NCI-H146 treated with DMSO at 0.1 percent for 48 hours (cell line): ENCODE measurements around the gene SHC4.
A peak's percentile ranks its signal among the peaks of the same experiment; 100 is the strongest.

Experiments used
- DNase-seq: peaks from one replicate; lab custom pipeline; 2025; ENCODE audit not compliant: unreplicated experiment; lab: John Stamatoyannopoulos, UW

The SHC4 gene, protein sequence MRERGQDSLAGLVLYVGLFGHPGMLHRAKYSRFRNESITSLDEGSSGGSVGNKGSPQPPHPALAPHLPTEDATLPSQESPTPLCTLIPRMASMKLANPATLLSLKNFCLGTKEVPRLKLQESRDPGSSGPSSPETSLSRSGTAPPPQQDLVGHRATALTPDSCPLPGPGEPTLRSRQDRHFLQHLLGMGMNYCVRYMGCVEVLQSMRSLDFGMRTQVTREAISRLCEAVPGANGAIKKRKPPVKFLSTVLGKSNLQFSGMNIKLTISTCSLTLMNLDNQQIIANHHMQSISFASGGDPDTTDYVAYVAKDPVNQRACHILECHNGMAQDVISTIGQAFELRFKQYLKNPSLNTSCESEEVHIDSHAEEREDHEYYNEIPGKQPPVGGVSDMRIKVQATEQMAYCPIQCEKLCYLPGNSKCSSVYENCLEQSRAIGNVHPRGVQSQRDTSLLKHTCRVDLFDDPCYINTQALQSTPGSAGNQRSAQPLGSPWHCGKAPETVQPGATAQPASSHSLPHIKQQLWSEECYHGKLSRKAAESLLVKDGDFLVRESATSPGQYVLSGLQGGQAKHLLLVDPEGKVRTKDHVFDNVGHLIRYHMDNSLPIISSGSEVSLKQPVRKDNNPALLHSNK

DNA sequence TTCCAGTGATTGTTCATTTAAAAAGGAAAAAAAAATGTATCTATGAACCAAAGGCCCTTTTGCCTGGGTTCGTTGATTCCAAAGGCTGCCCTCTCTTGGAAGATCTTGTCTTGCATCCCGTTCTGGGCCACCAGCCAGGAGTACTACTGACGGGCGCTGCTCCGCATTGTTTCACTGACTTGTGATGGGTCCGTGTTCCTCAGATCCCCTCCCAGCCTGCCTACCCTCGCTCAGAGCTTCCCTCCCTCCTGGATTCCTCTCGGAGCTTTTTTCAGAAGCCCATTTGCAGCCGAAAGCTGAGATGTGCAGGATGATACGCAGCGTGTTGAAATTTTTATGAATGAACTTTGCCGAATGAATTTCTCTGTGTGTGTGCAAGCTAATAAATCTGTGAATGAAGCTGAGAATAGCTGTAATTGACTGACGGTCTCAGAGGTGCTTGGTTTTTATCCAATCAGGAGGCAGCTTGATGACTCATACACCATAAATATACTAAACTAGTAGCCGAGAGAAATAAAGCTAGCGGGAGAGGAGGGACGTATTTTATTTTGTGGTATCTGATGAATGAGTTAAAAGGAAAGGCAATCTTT is at the start of gene SHC4:
TSS of gene SHC4 (minus strand) at position 396 of the 590 bp plus-strand sequence. CDS start 904 bp downstream, outside the sequence.
- peak; percentile 55 for DNase-seq

DNA sequence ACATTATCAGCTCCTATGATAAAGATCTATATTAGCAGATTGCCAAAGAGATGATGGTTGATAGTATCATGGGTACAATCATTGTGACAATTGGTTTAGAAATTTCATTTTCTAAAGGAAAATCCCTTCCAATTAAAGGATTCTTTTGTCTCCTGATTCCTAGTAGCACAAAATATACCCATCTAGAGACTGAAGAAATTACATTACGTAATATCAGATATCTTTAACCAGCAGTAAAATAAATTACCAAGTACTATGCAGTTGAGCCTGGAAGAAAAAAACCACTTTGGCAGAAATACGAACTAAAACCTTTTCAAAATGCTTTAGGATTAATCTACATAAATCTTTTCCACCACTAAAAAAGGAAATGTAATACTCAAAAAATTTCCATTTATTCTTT is 35.6 kb upstream of the SHC4 start:
- DNase-seq, result no peak

DNA sequence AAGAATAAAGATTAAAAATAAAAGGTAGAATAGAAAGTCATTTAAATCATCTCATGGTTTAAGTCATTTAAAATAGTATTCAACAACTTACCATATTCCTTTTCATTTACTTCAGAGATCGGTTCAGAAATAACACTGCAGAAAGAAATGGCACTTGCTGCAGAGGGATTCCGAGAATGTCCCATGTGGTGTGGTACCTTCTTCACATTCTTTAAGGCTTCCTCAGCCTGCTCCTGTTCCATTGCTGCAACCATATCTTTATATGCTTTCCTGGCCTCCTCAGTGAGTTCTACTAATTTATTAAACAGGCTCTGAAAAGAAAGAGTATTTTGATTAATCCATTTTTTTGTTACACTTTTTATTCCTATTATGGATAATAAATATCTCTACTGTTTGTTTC is 32.6 kb upstream of the SHC4 start:
- DNase-seq, result no peak

DNA sequence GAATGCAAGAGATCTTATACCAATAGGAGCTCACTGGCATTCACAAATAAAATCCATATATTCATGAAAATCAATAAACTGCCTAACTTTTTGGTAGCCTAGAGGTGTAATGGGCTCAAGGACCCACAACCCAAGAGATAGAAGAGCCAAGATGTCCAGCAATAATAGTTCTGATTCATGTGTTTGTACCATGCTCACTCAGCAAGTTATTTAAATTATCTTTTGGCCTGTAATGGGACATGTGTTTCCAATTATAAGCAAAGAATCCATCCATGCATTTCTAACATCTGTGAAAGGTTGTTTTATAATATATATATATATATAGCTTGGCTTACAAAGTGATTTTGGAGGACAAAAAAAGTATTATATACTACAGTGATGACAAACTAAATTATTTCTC is 29.7 kb upstream of the SHC4 start:
- DNase-seq, result no peak

DNA sequence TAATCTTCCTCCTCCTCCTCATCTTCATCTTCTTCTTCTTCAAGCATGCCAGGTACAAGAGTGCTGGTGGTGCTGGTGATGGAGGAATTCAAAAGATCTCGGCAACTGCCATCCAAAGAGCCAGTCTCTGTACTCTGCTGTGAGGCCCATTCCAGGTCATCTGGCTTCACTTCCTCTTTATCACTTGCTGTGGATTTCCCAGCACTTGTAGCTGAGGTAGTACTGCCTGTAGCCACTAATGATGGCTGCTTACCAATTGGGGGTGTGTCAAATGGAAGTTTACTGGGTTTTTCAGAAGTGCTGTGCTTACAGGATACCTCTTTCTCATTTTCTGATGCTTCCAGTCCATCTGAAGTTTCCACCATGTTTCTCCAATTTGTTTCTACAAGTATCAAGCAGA is 28.8 kb upstream of the SHC4 start:
- no peak for DNase-seq

DNA sequence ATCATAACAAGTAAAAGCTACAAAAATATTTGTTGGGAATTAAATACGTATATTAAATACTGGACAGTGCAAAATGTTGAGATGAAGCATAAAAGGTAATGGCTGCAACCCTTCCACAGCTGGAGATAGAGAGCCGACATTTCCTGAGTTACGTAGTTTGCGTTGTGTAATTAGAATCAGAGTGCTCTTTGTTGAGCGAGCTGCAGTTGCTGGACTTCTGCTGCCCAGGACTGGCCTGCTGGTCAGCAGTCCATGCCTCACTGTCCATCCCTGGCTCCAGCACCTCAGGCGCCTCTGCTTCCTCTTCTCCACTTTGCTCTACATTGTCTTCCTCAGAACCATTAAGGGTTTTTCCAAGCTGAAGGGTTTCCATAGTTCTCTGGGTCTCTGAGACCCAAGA is 28.4 kb upstream of the SHC4 start:
- DNase-seq, result no peak

DNA sequence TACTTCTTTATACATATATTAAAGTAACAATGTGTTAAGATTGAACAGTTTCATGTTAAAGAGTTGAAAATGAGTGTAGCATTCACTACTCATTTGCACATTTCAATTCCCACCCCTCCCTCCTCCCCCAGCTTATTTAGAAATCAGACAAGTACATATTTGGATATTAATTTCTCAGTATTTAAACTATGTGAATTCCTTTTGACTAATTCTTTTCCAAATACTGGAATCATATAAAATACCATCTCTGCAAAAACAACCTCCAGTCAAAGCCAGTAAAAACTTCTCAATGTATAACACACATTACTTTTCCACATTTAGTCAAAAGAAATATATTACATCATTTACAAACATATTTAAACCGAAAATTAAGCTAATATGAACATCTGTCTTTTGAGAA is 25.5 kb upstream of the SHC4 start:
- no peak for DNase-seq

DNA sequence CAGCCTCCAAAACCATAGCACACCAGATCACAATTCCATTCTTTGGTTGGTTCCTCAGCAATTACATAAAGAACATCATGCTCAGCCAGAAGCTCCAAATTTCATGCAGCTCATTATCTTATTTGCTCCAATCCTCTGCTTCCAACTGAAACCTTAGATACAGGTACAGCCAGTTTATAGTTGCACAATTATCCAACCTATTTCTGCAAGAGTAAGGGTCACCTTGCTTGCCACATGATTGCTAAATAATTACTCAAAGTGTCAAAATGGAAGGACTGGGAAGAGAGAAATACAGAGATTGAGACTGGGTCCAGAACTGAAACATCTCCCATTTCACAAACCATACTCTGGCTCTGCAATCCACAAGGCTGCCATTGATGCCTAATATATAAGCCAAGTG is 23.4 kb upstream of the SHC4 start:
- no peak for DNase-seq

DNA sequence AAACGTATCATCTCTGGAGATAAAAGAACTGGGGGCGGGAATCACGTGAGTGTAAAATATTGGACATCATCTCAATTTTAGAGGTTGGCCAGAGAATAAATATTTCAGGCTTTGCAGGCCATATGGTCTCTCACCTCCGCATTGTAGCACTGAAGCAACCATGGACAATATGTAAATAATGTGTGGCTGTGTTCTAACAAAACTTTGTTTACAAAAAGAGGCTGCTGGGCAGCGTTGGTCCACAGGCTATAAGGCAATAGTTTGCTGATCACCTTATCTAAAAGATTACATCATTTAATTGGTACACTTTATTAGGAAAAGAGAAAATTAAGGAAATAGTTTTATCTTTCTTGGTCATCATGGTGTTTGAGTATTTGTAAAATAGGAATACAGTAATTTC is 22.5 kb upstream of the SHC4 start:
- DNase-seq, result no peak

DNA sequence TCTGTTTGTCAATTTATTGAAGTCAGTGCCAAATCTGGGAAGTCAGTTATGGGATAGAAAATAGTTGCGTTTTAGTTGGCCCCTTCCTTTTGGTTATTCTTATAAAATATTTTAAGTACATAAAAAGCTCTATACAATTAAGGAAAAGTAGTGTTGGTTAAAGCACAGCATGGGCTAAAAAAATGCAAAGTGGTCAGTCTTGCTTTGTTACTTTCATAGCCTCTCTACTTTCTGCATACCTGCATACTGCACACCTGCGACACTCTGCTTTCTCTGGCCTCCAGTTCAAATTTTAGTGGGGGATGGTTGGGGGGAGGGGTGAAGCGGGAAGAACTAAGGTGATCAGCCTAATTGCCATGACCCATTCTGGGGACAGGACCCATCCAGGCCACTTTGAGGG is 21.8 kb upstream of the SHC4 start:
- DNase-seq, result no peak

DNA sequence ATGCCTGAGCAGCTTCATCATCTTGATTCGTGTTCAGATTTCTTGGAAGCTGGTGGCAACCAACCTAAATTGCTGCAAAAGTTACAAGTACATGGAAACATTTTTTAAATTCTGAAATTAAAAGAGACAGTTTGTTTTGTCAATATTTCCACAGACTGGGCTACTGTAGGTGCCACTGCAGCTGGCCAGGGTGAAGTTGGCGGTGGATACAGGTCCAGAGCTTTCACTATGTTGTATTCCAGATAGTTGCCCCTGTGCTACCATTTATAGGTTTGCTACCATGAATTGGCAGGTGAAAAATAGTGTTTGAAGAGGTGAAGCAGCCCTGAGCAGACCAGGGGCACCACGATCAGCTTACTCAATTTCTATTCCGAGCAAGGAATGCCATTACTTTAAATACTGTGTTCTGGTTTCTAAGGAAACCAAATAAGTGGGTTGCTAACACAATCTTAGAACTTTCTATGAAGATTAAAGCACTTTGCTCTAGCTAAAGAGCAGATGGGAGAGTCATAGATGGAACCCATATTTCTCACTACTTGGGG is 21.2 kb upstream of the SHC4 start:
- no peak for DNase-seq

DNA sequence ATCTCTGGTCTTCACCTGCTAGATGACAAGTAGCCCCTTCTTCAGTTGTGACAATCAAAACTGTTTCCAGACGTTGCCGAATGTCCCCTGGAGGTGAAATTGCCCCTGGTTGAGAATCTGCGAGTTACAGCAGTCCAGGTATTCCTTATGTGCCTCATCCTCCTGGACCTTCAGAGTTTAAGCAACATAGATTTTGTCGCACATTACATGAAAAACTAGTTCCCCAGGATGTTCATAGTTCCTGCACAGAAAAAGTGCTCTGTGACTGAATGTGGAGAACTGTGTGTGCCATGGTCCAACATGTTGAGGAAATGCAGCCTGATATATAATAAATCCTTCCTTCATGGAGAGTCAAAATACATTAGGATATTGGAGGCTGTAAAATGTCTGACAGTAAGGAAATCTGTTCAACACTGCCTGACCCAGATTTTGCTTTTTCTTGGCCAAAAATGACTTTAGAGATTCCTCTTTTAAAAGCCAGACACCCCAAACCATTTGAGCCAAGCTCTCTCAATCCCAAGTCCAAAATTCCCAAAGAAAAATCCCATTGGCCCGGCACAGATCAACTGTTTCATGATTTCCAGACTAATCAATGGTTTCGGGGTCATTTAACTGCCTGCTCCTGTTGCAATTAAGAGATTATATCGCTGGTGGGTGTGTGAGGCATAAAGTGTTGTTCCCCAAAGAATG is 20.4 kb upstream of the SHC4 start:
- DNase-seq, result no peak

DNA sequence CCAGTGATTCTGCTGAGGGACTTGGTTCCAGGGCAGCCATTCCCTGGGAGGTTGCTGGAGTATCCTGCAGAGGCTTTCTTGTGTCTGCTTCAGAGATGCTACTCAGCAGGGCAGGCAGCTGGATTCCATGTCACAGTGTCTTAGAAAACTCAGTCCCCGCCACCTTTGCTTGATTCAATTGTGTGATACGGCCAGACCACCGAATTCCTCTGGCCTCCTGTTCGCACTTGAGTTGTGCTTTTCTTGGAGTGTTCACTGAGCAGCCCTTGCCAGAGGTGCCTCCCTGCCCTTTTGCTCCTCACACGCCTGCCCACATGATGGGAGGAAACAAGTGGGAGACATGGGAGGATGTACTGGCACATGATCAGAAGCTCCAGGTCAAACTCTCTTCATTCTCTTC is 19.6 kb upstream of the SHC4 start:
- no peak for DNase-seq

DNA sequence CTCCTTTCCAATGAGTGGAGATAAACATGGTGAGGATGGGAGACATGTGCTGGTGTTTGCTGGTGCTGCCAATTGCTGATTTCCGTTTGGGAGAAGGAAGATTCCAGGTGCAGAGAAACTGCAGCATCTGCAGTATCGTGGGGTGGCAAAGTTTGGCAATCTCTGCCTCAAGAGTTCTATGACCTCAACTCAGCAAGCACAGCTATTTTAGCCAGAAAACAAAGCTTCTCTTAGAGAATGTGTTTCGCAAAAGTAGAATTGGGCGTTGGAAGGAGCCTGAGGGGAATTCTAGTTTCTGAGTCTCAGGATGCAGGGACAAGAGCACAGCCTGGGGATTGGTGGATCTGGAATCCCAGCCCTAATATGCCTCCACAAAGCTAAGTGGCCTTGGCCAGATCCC is 18.2 kb upstream of the SHC4 start:
- no peak for DNase-seq

DNA sequence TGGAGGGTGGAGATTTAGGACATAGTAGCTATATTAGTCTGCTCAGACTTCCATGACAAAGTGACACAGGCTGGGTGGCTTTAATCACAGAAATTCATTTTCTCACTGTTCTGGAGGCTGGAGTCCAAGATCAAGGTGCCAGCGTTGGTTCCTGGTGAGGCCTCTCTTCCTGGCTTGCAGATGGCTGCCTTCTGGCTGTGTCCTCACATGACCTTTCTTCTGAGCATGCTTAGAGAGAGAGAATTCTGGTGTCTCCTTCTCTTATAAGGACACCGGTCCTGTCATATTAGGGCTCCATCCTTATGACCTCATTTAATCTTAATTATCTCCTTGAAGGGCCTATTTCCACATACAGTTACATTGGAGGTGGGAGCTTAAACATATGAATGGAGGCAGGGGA is 14.9 kb upstream of the SHC4 start:
- DNase-seq, result no peak

DNA sequence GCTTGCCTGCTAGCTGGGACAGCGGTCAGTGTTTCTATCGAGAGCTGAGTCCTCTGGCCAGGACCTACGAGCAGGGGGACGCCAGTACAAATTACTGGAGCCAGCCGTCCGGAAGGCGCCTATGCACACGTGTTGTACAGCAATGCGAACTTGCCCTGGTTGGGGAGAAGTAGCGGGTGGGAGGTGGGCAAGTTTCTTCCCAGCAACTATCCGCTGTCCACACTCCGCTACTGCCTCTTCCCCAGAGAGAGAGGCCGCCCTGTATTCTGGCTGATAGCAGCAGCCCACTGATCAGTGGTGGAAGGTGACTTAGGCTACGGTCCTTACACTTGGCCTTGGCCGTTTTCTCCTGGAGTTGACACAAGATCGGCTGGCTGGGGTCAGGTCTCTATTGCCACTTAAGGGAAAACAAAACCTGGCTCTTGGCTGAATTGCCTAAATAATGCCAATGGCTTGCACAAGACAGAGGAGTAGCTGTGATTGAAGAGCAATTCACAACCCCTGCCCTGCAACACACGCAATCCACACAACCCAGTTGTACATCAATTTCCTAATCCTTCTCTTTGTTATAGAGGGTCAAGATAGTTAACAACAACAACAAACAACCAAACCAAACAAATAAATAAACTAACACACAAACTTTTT is 12.8 kb upstream of the SHC4 start:
- no peak for DNase-seq

DNA sequence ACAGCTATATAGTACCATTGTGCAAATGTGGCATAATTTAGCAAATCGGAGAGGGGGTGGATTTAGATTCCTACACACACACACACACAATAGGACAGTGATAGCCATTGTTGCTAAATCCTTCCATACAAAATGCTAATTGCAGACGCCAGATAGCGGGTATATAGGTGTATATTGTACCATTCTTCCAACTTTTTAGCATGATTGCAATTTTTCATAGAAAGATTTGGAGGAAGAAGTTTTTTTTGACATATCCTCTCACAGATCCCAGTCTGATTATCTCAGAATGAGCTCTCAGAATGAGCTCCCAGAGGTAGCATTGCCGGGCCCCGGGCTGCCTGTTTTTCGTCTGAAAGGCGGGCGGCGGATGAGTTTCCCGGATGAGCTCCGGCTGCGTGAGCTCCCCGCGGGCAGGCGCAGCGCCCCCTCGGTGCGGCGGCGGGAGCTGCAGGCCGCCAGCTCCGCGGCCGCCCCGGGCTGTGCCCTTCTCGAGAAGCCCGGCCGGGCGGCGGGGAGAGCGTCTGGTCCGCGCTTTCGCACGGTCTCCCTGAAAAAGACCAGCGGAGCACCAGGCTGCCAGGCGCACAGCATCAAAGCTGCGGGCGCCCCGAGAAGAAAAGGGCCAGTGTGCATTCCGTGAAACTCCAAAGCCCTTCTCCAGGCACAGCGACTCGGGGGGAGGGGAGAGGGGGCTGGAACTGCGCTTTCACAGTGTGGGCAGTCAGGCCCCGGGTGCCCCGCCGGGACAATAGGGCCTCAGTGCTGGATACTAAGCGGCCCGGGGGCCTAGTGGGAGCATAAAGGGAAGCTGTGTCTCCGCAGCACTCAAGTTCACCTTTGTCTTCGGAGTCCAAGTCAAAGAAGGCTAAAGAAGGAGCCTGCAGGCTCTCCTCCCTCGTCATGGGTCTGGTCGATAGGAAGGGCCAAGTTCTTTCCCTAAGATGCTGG is 12.0 kb upstream of the SHC4 start:
- DNase-seq, result peak; percentile 29

DNA sequence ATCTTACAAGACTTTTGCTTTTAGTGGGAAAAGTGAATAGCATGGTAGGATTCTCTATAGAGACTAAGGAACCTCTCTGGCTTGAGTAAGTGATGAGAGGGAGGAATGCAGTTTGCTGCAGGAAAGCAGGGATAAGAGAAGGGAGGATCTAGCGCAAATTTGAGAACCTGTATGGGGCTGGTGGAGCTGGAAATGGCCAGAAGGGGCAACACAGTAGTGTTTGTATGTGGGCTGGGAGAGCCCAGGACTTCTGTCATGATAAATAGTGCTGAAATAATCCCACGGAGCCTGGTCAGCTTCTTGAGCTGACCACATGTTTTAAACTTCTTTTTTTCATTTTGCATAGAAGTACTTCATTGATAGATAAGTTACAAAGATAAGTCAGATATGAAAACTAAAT is 11.2 kb upstream of the SHC4 start:
- peak; percentile 6 for DNase-seq

DNA sequence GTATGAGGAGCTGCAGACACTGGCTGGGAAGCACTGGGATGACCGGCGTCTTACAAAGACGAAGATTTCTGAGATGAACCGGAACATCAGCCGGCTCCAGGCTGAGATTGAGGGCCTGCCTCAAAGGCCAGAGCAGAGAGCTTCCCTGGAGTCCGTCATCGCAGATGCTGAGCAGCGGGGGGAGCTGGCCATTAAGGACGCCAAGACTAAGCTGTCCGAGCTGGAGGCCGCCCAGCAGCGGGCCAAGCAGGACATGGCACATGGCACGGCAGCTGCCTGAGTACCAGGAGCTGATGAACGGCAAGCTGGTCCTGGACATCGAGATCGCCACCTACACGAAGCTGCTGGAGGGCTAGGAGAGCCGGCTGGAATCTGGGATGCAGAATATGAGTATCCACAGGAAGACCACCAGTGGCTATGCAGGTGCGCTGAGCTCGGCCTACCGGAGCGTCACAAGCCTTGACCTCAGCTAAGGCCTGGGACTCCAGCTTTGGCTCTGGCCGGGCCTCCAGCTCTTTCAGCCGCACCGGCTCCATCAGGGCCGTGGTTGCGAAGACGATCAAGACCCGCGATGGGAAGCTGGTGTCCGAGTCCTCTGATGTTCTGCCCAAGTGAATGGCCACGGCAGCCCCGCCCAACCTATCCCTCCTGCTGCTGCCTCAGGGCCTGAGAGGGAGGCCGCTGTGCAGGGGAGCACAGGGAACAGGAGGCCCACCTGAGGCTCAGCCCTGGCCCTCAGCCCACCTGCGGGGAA is 9.2 kb upstream of the SHC4 start:
- DNase-seq, result no peak
